Spleen (tissue), 7 donors: Measurements from ENCODE around the gene RANBP9.

Source experiments
- POLR2A ChIP-seq, 3 donors: fragments of 450-650 bp; IDR thresholded peaks; one replicate each; pipeline ENCODE4 v1.5.1; 2017; ENCODE audit warnings: antibody characterized with exemption in 3 of 3, mild to moderate bottlenecking in 1 of 3
- TF ChIP-seq, protein P1 (sequence below), 11 experiments: fragments of 200-600 bp in 7 of 11; fragments of 450-650 bp in 4 of 11; sonication (generic) in 4 of 11; IDR thresholded peaks in 8 of 11; conservative IDR thresholded peaks in 3 of 11; 1 replicate in 7 of 11; 2 replicates in 4 of 11; pipeline versions ENCODE4 v1.4.0 to v1.8.0; 2016 to 2021; ENCODE audit warnings: antibody characterized with exemption in 11 of 11, inconsistent platforms in 4 of 11, mild to moderate bottlenecking in 1 of 11
- donor health status: DM: no; HTN: no; CAD: no; lungs with moderate emphysema.
- donor health status: DM: no; HTN: no; CAD: no.
- donor health status: DM: no; HTN: no; CAD: no.

DNA sequence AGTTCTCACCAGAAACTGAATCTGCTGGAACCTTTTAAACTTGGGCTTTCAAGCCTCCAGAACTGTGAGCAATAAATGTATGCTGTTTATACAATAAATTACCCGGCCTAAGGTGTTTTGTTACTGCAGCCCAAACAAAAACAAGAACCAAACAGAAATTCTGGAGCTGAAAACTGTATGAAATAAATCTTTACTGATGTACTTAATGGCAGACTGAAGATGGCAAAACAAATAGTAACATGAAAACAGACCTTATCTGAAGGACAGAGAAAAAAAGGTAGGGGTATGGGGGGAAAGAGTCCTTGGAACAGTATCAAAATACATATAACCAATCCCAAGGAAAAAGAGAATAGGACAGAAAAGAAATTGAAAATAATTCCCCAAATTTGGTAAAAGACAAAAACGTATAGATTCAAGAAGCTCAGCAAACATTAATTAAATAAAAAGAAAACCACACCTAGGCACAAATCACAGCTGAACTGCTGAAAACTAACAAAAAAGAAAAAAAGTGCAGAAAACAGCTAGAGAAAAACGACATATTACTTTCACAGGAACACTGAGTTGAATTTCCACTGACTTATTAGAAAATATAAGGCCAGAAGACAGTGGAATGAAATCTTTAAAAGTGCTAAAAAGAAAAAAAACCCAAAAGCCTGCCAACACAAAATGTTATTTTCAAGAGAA, 48.8 kb downstream of the RANBP9 start:
- no peak for TF ChIP-seq POLR2A (IDR thresholded peaks at IDR 0.05)
- TF ChIP-seq, protein P1, sequence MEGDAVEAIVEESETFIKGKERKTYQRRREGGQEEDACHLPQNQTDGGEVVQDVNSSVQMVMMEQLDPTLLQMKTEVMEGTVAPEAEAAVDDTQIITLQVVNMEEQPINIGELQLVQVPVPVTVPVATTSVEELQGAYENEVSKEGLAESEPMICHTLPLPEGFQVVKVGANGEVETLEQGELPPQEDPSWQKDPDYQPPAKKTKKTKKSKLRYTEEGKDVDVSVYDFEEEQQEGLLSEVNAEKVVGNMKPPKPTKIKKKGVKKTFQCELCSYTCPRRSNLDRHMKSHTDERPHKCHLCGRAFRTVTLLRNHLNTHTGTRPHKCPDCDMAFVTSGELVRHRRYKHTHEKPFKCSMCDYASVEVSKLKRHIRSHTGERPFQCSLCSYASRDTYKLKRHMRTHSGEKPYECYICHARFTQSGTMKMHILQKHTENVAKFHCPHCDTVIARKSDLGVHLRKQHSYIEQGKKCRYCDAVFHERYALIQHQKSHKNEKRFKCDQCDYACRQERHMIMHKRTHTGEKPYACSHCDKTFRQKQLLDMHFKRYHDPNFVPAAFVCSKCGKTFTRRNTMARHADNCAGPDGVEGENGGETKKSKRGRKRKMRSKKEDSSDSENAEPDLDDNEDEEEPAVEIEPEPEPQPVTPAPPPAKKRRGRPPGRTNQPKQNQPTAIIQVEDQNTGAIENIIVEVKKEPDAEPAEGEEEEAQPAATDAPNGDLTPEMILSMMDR (IDR thresholded peaks at IDR 0.05 in 8 of 11, conservative IDR thresholded peaks at IDR 0.05 in 3 of 11), result no peak
